Mesothelial cell of epicardium (in vitro differentiated cells): ENCODE data around the gene AHRR. TPM values are rescaled to one million over a fixed set of nuclear protein-coding genes. Genes with fewer than 3 reads are reported as not detected.
A peak's percentile ranks its signal among the peaks of the same experiment; 100 is the strongest.

Source experiments
- DNase-seq, 2 experiments: peaks; one replicate each; pipeline ENCODE4 v3.0.0; 2021; ENCODE audit warnings: low spot score in 2 of 2; ENCODE audit not compliant: unreplicated experiment in 2 of 2
- H3K27ac Mint-ChIP-seq: 2 replicates; pipeline ENCODE4 v1.8.0; 2021; ENCODE audit warnings: mixed read lengths
- H3K27me3 Mint-ChIP-seq: 2 replicates; pipeline ENCODE4 v1.8.0; 2021; ENCODE audit warnings: low read depth, mixed read lengths
- H3K36me3 Mint-ChIP-seq: 2 replicates; pipeline ENCODE4 v1.8.0; 2021; ENCODE audit warnings: mixed read lengths
- H3K4me1 Mint-ChIP-seq: 2 replicates; pipeline ENCODE4 v1.8.0; 2021; ENCODE audit warnings: mixed read lengths
- H3K4me3 Mint-ChIP-seq: 2 replicates; pipeline ENCODE4 v1.8.0; 2021; ENCODE audit warnings: mild to moderate bottlenecking, moderate library complexity, mixed read lengths
- H3K9me3 Mint-ChIP-seq: 2 replicates; pipeline ENCODE4 v1.8.0; 2021; ENCODE audit warnings: mixed read lengths
- CTCF ChIP-seq: fragments of 200-600 bp; sonication (generic); IDR thresholded peaks from one replicate; pipeline ENCODE4 v1.5.0; 2021; ENCODE audit warnings: antibody characterized with exemption; ENCODE audit not compliant: unreplicated experiment
- total RNA-seq: library from RNA; stranded (reverse); gene quantifications from 3 replicates; pipeline ENCODE4 v1.2.1, GENCODE V29; 2021

Gene AHRR
- total RNA-seq, 1 donor from 2014 or later = 12.7 TPM

- no peak for TF ChIP-seq CTCF
- H3K9me3 Mint-ChIP-seq = no peaks in the 10 kb centered on the region
- no peak overlapping the region for H3K4me3 Mint-ChIP-seq
- no peaks in the 10 kb centered on the region for H3K4me1 Mint-ChIP-seq
- H3K27ac Mint-ChIP-seq = no peak overlapping the region
- no peak for DNase-seq
- peaks cover 47% of the 10 kb centered on the region for H3K36me3 Mint-ChIP-seq
- H3K27me3 Mint-ChIP-seq = no peaks in the 10 kb centered on the region
These were observed 138.2 kb downstream of the AHRR start for GRCh38 chr5:459562-460272.

GRCh38 chr5:460273-460625, 138.7 kb downstream of the AHRR start:
- Mint-ChIP-seq H3K4me1 (no peaks in the 10 kb centered on the region), H3K9me3 (no peaks in the 10 kb centered on the region), H3K27ac (no peak overlapping the region), H3K36me3 (peaks cover 44% of the 10 kb centered on the region), H3K4me3 (no peak overlapping the region), H3K27me3 (no peaks in the 10 kb centered on the region)
- TF ChIP-seq CTCF = no peak
- no peak for DNase-seq

- no peaks in the 10 kb centered on the region for H3K4me1 Mint-ChIP-seq
- H3K27ac Mint-ChIP-seq = no peak overlapping the region
These were observed 140.6 kb downstream of the AHRR start for GRCh38 chr5:462051-462481.

GRCh38 chr5:463301-463700, 141.8 kb downstream of the AHRR start:
- H3K36me3 Mint-ChIP-seq = peaks cover 40% of the 10 kb centered on the region
- H3K4me3 Mint-ChIP-seq = no peak overlapping the region
- no peak overlapping the region for H3K27ac Mint-ChIP-seq
- no peaks in the 10 kb centered on the region for H3K9me3 Mint-ChIP-seq
- no peak for DNase-seq
- no peaks in the 10 kb centered on the region for H3K4me1 Mint-ChIP-seq
- TF ChIP-seq CTCF = no peak
- H3K27me3 Mint-ChIP-seq = no peaks in the 10 kb centered on the region

More at GRCh38 chr5:462051-462481, 140.6 kb downstream of the AHRR start:
- Mint-ChIP-seq H3K9me3 (no peaks in the 10 kb centered on the region), H3K4me3 (no peak overlapping the region), H3K27me3 (no peaks in the 10 kb centered on the region), H3K36me3 (peaks cover 42% of the 10 kb centered on the region)
- peak in 1 of 2 experiments; percentile 18 for DNase-seq
- no peak for TF ChIP-seq CTCF

- no peak for TF ChIP-seq CTCF
- Mint-ChIP-seq H3K4me1 (no peaks in the 10 kb centered on the region), H3K27ac (no peak overlapping the region), H3K36me3 (peaks cover 37% of the 10 kb centered on the region), H3K27me3 (no peaks in the 10 kb centered on the region), H3K4me3 (no peak overlapping the region), H3K9me3 (no peaks in the 10 kb centered on the region)
- no peak for DNase-seq
These were observed 142.4 kb downstream of the AHRR start for GRCh38 chr5:463952-464351.
